K562 (cell line): ENCODE measurements around the gene LAMA5. TPM values are rescaled to one million over a fixed set of nuclear protein-coding genes. Genes with fewer than 3 reads are reported as not detected.

Experiments
- ATAC-seq: fragments of 200-7000 bp; cut with Tn5 transposase; 3 replicates; pipeline ENCODE4 v1.9.1; 2020; ENCODE audit warnings: moderate library complexity
- BruUV-seq: library from RNA; stranded (reverse); fragments of 400-500 nt; replicated peaks from 2 replicates; lab custom pipeline; 2021; lab: Mats Ljungman, UMichigan
- CTCF ChIA-PET: fragments of 300-600 bp; formaldehyde crosslinking; extraction: SDS; loops from one replicate; lab custom pipeline; 2021; ENCODE audit warnings: low intra/inter-chr PET ratio; lab: Yijun Ruan, JAX
- POLR2A ChIA-PET: fragments of 300-600, 350-650 bp; sonication (Branson Sonifier 250); formaldehyde crosslinking; extraction: SDS; loops from one replicate; lab custom pipeline; 2021; ENCODE audit warnings: antibody characterized with exemption, inconsistent platforms; lab: Yijun Ruan, JAX
- DNase-seq, 4 experiments: peaks; one replicate each; pipeline versions ENCODE4 v3.0.0 to v3.0.0-alpha.2; 2011 to 2018; ENCODE audit warnings: low spot score in 3 of 4, mixed read lengths in 3 of 4; ENCODE audit errors: extremely low read depth in 1 of 4
- FAIRE-seq: peaks from 2 replicates; lab custom pipeline; 2011; peaks lifted over from hg19 to GRCh38; lab: Jason Lieb, UNC
- H2AFZ ChIP-seq: 2 replicates; pipeline ENCODE4 v1.6.0; 2011; ENCODE audit warnings: low read depth, low read length, control low read depth, inconsistent platforms
- H3K27ac ChIP-seq: fragments of 200-600 bp; 3 replicates; pipeline ENCODE4 v1.8.0; 2011; ENCODE audit warnings: low read depth, mild to moderate bottlenecking, control low read depth, inconsistent platforms, low read length, moderate library complexity, mixed read lengths; ENCODE audit errors: extremely low read depth
- H3K27me3 ChIP-seq, 2 experiments: fragments of 300-600 bp in 1 of 2; 2 replicates in 1 of 2; 3 replicates in 1 of 2; pipeline versions ENCODE4 v1.6.0 to v1.8.0; 2011; ENCODE audit warnings: inconsistent platforms in 2 of 2, low read length in 2 of 2, mild to moderate bottlenecking in 1 of 2, mixed read lengths in 1 of 2, moderate library complexity in 1 of 2; ENCODE audit not compliant: control insufficient read depth in 2 of 2, insufficient read depth in 2 of 2
- H3K36me3 ChIP-seq: fragments of 300-600 bp; 3 replicates; pipeline ENCODE4 v1.8.0; 2011; ENCODE audit warnings: mild to moderate bottlenecking, low read length, inconsistent platforms; ENCODE audit not compliant: control insufficient read depth, insufficient read depth
- H3K4me1 ChIP-seq, 2 experiments: fragments of 200-600 bp in 1 of 2; replicated peaks in 1 of 2; 2 replicates in 1 of 2; 3 replicates in 1 of 2; pipeline versions ENCODE4 v1.5.1 to v1.8.0; 2011; ENCODE audit warnings: inconsistent platforms in 2 of 2, low read length in 2 of 2, mild to moderate bottlenecking in 1 of 2, mixed read lengths in 1 of 2, moderate library complexity in 1 of 2; ENCODE audit not compliant: control insufficient read depth in 2 of 2, insufficient read depth in 2 of 2
- H3K4me2 ChIP-seq: 2 replicates; pipeline ENCODE4 v1.6.1; 2011; ENCODE audit warnings: low read length, control low read depth, inconsistent platforms, mixed read lengths; ENCODE audit not compliant: insufficient read depth
- H3K4me3 ChIP-seq: fragments of 200-600 bp; sonication (generic), shearing (Covaris generic); 2 replicates; pipeline ENCODE4 v1.5.1; 2016; ENCODE audit warnings: control low read depth, inconsistent platforms
- H3K79me2 ChIP-seq: fragments of 200-600 bp; 3 replicates; pipeline ENCODE4 v1.8.0; 2011; ENCODE audit warnings: low read length, inconsistent platforms; ENCODE audit not compliant: control insufficient read depth, insufficient read depth
- H3K9ac ChIP-seq, 2 experiments: 2 replicates each; pipeline versions ENCODE4 v1.6.0 to v1.6.1; 2011; ENCODE audit warnings: low read depth in 2 of 2, low read length in 2 of 2, control low read depth in 1 of 2, inconsistent platforms in 1 of 2, mild to moderate bottlenecking in 1 of 2, mixed read lengths in 1 of 2; ENCODE audit not compliant: insufficient read depth in 1 of 2
- H3K9me1 ChIP-seq: one replicate; pipeline ENCODE4 v1.6.0; 2011; ENCODE audit warnings: inconsistent platforms, mild to moderate bottlenecking, low read length, moderate library complexity; ENCODE audit not compliant: control insufficient read depth, insufficient read depth
- H3K9me3 ChIP-seq: replicated peaks from 2 replicates; pipeline ENCODE4 v1.5.1; 2011; ENCODE audit warnings: low read depth, low read length, inconsistent platforms; ENCODE audit not compliant: control insufficient read depth, insufficient read depth
- H4K20me1 ChIP-seq: replicated peaks from 2 replicates; pipeline ENCODE4 v1.6.1; 2011; ENCODE audit warnings: low read length, inconsistent platforms, mixed read lengths; ENCODE audit not compliant: control insufficient read depth, insufficient read depth
- KDM5B ChIP-seq: fragments of 200-600 bp; sonication (generic); IDR thresholded peaks from 2 replicates; pipeline ENCODE4 v1.6.1; 2012; ENCODE audit warnings: low read depth, mild to moderate bottlenecking, moderate library complexity, low read length, control low read depth, inconsistent platforms; ENCODE audit not compliant: insufficient replicate concordance
- ZBTB33 ChIP-seq: sonication (generic); formaldehyde crosslinking; IDR thresholded peaks from 2 replicates; pipeline ENCODE4 v1.8.1; 2023; ENCODE audit warnings: mild to moderate bottlenecking, missing genetic modification reagents
- WGBS: fragments of 100-300 bp; shearing (Covaris generic); methylation state at CpG from one replicate; pipeline ENCODE4 v1.1.6; 2016; ENCODE audit warnings: low coverage, mixed read lengths; ENCODE audit not compliant: insufficient coverage; ENCODE audit errors: missing lambda C conversion rate; 5-methylcytosine and 5-hydroxymethylcytosine counted together
- in situ Hi-C: fragments of 300-500 bp; cut with MboI; formaldehyde crosslinking; loops from 4 replicates; pipeline ENCODE4 v1.15.0; 2018; ENCODE audit warnings: inconsistent platforms, mixed read lengths
- intact Hi-C: fragments of 100-400 bp; cut with micrococcal nuclease; formaldehyde crosslinking; loops from 2 replicates; pipeline ENCODE4 v1.14.2; 2022
- polyA plus RNA-seq, 8 experiments: library from polyadenylated mRNA; depleted of rRNA in 4 of 8; stranded (reverse) in 5 of 8; unstranded in 3 of 8; fragments of >200 nt; fragmentation: Nextera tagmentation in 2 of 8; fragmentation: Illumina TruSeq in 1 of 8; extraction: Ambion mirVana in 2 of 8; extraction: Trizol in 1 of 8; gene quantifications; 2 replicates each; pipeline versions ENCODE4 v1.2.1 to v1.2.3, GENCODE V29; 2011 to 2014; ENCODE audit warnings: inconsistent platforms in 1 of 8, missing spikeins in 1 of 8
- total RNA-seq, 7 experiments: library from RNA; depleted of rRNA in 6 of 7; stranded (reverse); fragments of >200 nt in 6 of 7; fragmentation: Illumina TruSeq in 2 of 7; extraction: Trizol in 2 of 7; gene quantifications; 2 replicates each; pipeline versions ENCODE4 v1.2.1 to v1.2.3, GENCODE V29; 2011 to 2021; ENCODE audit warnings: low replicate concordance in 1 of 7

Gene LAMA5
- total and polyA plus RNA-seq, 9 of the 15 experiments (the other 6 are each of a cell fraction or from before 2014, with no cell fraction given), result 0.31 to 101 (median 7.8) TPM

DNA sequence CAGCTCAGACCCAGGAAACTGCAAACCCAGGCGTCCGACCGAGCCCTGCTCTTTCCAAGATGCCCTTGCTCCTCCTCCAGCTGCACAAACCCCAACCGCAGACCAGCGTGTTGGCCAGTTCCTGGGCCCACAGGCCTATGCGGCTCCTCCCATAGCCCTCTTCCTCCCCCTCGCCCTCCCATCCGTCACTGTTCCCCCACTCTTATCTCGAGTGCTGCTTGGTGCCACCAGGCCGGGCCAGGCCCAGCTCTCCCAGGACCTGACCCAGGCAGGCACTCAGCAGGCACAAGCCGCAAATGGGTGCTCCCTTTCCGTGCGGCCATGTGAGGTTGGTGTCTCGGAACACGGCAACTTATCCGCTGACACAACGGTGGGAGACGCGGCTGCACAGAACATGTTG is 35.8 kb downstream of the LAMA5 start:
- ChIA-PET POLR2A (no interaction called here), CTCF (no interaction called here)
- H3K79me2 ChIP-seq, result no peaks in the 10 kb centered on the region
- ATAC-seq, result no peak
- H3K4me1 ChIP-seq, result peaks cover 0 to 18% of the 10 kb centered on the region in 2 experiments; a peak in 1 of 5 replicates
- H3K9ac ChIP-seq, result no peak overlapping the region
- intact Hi-C loops (no loop called here), in situ Hi-C loops (no loop called here)
- H3K9me1 ChIP-seq, result no peaks in the 10 kb centered on the region
- H4K20me1 ChIP-seq, result no peaks in the 10 kb centered on the region
- WGBS, result 92% methylated on average over 16 of the region's 19 CpGs
- no peak overlapping the region for H3K27ac ChIP-seq
- TF ChIP-seq ZBTB33 (CRISPR knock-in tag) (0 out of 2 replicates have a peak, but pooled peaks have one; percentile 18), KDM5B (no peak)
- DNase-seq, result no peak
- no peak overlapping the region for H3K4me2 ChIP-seq
- no peak for FAIRE-seq
- no peaks in the 10 kb centered on the region for H3K9me3 ChIP-seq
- H3K27me3 ChIP-seq, result no peaks in the 10 kb centered on the region
- H3K4me3 ChIP-seq, result no peak overlapping the region
- peaks cover 93% of the 10 kb centered on the region; the same call in 2 of the 3 replicates for H3K36me3 ChIP-seq
- BruUV-seq, result no TSS peak
- H2AFZ ChIP-seq, result no peak overlapping the region
